Esophagus (tissue), 2 donors: ENCODE measurements around the gene PAH. TPM values are rescaled to one million over a fixed set of nuclear protein-coding genes. Genes with fewer than 3 reads are reported as not detected.

Source experiments
- H3K27ac ChIP-seq, 2 donors: one replicate each; pipeline ENCODE4 v1.5.1; 2013; ENCODE audit warnings: low read depth in 2 of 2, mild to moderate bottlenecking in 2 of 2, inconsistent platforms in 1 of 2, low read length in 1 of 2, moderate library complexity in 1 of 2
- H3K27me3 ChIP-seq, 2 donors: one replicate each; pipeline ENCODE4 v1.6.1; 2013; ENCODE audit warnings: low read length in 2 of 2, control low read depth in 1 of 2, mild to moderate bottlenecking in 1 of 2; ENCODE audit not compliant: insufficient read depth in 2 of 2, control insufficient read depth in 1 of 2
- H3K36me3 ChIP-seq, 2 donors: one replicate each; pipeline ENCODE4 v1.6.1; 2013; ENCODE audit warnings: low read length in 1 of 2; ENCODE audit not compliant: control insufficient read depth in 2 of 2, insufficient read depth in 2 of 2
- H3K4me1 ChIP-seq, 2 donors: one replicate each; pipeline ENCODE4 v1.6.1; 2013; ENCODE audit warnings: low read length in 1 of 2; ENCODE audit not compliant: control insufficient read depth in 2 of 2, insufficient read depth in 2 of 2
- H3K4me3 ChIP-seq, 2 donors: one replicate each; pipeline ENCODE4 v1.5.1; 2013; ENCODE audit warnings: low read length in 2 of 2, mild to moderate bottlenecking in 2 of 2, low read depth in 1 of 2, moderate library complexity in 1 of 2
- H3K9me3 ChIP-seq, 2 donors: one replicate each; pipeline ENCODE4 v1.6.1; 2013; ENCODE audit warnings: mild to moderate bottlenecking in 2 of 2, low read depth in 1 of 2, low read length in 1 of 2, moderate library complexity in 1 of 2; ENCODE audit not compliant: control insufficient read depth in 2 of 2, insufficient read depth in 1 of 2
- WGBS, 2 donors: extraction: QIAGEN DNeasy Blood & Tissue Kit; methylation state at CpG; one replicate each; pipeline ENCODE4 v1.1.7; 2013; 5-methylcytosine and 5-hydroxymethylcytosine counted together
- polyA plus RNA-seq, 2 donors: library from polyadenylated mRNA; stranded (reverse); fragments of 200-250 nt; gene quantifications; one replicate each; pipeline ENCODE4 v1.2.3, GENCODE V29; 2013
- donor health status: healthy with polysubstance abuse.
- donor health status: Bipolar disorder and iron deficiency.

PAH gene
- polyA plus RNA-seq, 2 donors, result 0.11 TPM; not detected in 1

DNA sequence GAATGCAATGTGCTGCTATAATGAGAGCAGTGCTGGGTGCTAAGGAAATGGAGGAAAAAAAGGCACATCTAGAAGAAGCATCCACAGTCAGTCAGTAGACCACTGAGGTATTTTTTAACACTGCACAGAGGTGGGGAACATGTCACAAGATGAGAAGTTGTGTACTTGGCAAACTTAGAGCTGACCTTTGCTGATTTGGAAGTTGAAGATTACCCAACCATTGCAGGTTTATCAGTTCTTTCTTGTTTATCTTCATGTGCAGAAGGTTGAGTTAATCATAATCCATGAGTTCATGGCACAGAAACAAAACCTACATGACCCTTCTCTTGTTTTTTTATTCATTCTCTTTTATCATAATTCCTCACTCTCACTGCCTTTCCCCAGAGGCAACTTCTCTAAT, 3.2 kb upstream of the PAH start:
- Histone ChIP-seq H3K27ac (no peak overlapping the region), H3K4me3 (no peak overlapping the region), H3K27me3 (peaks cover 2 to 4% of the 10 kb centered on the region in 2 donors), H3K9me3 (no peaks in the 10 kb centered on the region), H3K36me3 (no peaks in the 10 kb centered on the region), H3K4me1 (no peaks in the 10 kb centered on the region)

DNA sequence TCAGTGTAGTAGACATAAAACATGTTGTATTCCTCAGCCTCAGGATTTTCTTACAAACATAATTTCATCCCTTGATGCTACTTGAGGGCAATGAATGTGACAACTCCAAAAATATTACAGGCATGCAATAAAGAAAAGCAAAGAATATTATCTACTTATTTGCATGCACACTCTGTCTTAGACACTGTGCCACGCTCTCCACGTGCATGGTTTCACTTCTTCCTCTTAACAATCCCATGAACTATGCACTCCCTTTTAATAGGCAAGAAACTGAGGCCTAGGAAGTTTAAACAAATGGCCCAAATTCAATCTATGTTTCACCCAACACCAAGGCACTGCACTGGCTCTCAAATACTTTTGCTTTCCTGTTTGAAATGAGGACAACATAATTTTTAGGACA, 1.8 kb upstream of the PAH start:
- Histone ChIP-seq H3K9me3 (no peaks in the 10 kb centered on the region), H3K36me3 (no peaks in the 10 kb centered on the region), H3K27me3 (peaks cover 2 to 4% of the 10 kb centered on the region in 2 donors), H3K27ac (no peak overlapping the region), H3K4me3 (no peak overlapping the region), H3K4me1 (no peaks in the 10 kb centered on the region)
- WGBS, 2 donors, result 74 to 82% methylated on average over 2 of the region's 2 CpGs

DNA sequence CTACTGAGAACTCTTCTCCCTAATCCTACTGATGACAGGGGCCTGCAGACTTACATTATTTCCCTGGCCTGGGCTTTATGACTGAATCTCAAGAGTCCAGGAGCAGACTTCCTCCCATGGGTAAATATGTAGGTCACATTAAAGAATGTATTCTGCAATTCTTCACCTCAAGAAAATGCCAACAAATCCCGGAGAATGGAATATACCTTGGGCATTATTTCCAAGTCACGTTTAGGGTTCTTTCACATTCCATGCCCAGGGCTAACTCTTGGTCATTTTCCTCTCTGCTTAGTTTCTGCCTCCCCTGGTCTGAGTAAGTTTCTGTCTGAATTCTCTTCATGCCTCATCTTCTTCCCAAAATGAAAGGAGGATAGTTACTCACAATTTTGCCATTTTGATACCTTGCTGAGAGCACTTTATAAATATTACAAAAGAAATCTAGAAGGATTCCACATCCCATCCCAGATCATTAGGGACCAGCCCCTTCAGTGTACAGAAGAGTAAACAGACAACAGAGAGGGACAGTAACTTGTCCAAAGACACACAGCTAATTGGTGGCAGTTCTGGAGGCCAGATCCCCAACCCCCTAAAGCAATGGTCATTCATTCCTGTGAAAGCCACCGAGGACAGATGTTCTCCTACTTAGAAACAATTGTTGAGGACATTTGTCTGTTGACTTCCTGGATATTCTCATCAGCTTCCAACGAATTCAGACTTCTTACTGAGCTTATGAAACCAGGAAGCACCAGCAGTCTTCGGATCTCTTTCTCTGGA, 605 bp downstream of the PAH start:
- H3K9me3 ChIP-seq, result no peaks in the 10 kb centered on the region
- no peaks in the 10 kb centered on the region for H3K4me1 ChIP-seq
- H3K36me3 ChIP-seq, result no peaks in the 10 kb centered on the region
- H3K4me3 ChIP-seq, result peak overlapping the region in 1 of 2 donors; percentile 46
- no peak overlapping the region for H3K27ac ChIP-seq
- 63 to 69% methylated on average over 5 of the region's 5 CpGs for WGBS, 2 donors
- peaks cover 2% of the 10 kb centered on the region in 2 donors for H3K27me3 ChIP-seq

DNA sequence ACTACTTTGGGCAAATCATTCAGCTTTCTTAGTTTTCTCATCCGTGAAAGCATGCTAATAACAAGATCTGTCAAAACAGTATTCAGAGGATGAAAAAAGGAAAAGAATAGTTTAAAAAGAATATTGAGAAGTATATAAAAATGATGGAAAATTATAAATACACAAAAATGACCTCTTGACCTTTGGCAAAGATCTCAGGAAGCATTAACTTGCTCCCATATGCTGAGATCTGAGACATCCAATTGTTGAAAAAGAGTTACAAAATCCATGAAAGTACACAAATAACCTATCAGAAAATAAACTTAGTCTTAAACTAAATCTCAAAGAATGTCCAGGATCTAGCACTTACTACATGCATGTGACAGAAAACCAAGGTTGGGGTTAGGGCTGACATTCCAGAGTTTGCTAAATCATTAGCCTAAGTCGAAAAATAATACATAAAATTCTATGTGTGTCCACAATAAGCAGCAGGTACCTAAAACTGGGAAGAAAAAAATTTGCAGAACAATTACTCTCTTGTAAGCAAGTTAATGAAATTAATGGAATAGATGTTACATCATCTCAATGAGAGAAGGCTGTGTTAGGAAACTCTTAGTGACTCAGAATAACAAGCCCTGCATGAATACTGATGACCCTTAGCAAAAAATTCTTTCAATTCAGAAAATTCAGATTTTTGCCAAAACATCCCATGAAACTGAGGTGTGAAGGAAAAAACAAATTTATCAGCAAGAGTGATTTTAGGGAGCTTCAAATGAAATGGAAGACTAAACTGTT, 3.4 kb downstream of the PAH start:
- Histone ChIP-seq H3K27me3 (peaks cover 0 to under 1% of the 10 kb centered on the region in 2 donors), H3K9me3 (no peaks in the 10 kb centered on the region), H3K4me3 (no peak overlapping the region), H3K27ac (no peak overlapping the region), H3K4me1 (no peaks in the 10 kb centered on the region), H3K36me3 (no peaks in the 10 kb centered on the region)
- WGBS, 2 donors, result 71 to 78% methylated on average over 2 of the region's 2 CpGs

DNA sequence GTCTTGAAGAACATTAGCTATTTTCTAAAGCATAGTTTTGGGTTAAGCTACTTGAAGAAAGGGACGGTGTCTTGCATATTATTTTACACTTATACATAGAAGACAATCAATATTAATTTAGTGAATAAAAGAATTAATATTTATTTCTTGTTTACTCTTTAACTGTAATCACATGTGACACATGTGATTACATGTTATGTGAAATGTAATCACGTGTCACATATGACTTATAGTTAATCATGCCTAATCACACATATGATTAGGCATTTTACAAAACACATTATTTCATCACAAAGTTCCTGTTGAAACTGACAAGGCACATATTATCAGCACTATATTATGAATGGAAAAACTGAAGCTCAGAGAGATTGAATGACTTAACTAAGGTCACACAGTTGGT, 4.8 kb downstream of the PAH start:
- H3K36me3 ChIP-seq, result no peaks in the 10 kb centered on the region
- WGBS, 2 donors, result 82% methylated on average over 2 of the region's 2 CpGs
- no peak overlapping the region for H3K27ac ChIP-seq
- no peaks in the 10 kb centered on the region for H3K4me1 ChIP-seq
- H3K9me3 ChIP-seq, result no peaks in the 10 kb centered on the region
- no peaks in the 10 kb centered on the region for H3K27me3 ChIP-seq
- H3K4me3 ChIP-seq, result no peak overlapping the region

DNA sequence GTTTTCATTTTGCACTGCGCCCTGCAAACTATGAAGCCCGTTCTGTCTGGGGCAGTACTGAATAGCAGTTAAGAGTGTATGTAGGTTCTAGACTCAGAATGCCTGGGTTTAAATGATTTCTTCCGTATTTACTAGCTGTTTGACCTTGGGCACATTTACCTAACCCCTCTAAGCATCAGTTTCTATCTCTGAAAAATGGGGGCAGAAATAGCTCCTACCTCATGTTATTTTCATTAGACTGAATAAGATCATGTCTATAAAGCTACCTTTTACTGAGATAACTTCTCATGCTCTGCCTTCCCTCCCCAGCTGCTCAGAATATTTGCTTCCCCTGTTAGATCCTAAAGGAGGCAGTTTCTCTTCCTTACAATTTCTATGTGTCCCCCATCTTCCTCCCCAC, 5.7 kb downstream of the PAH start:
- no peak overlapping the region for H3K4me3 ChIP-seq
- no peaks in the 10 kb centered on the region for H3K9me3 ChIP-seq
- no peaks in the 10 kb centered on the region for H3K4me1 ChIP-seq
- no peak overlapping the region for H3K27ac ChIP-seq
- no peaks in the 10 kb centered on the region for H3K27me3 ChIP-seq
- WGBS, 2 donors, result 81 to 90% methylated on average over 3 of the region's 3 CpGs
- no peaks in the 10 kb centered on the region for H3K36me3 ChIP-seq

DNA sequence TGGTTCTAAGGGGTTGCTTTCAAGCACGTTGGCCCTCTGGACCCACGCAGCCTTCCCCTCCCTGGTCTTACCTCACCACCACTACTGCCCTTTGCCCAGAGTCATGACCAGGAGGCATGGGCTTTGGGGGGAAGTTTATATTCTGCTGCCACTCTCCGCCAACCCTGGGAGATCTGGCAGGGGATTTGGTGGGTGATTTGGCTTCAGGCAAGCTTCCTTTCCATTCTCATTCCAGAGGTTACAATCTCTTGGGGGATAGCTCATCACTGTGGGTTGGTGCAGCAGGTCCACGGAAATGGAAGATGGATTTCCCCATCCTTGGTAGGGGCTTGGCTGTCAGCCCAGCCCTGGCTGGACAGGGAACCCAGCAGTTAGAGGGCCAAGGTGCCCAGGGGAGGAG, 6.3 kb downstream of the PAH start:
- 80 to 85% methylated on average over 4 of the region's 4 CpGs for WGBS, 2 donors
- Histone ChIP-seq H3K27me3 (no peaks in the 10 kb centered on the region), H3K36me3 (no peaks in the 10 kb centered on the region), H3K4me3 (no peak overlapping the region), H3K27ac (no peak overlapping the region), H3K9me3 (no peaks in the 10 kb centered on the region), H3K4me1 (no peaks in the 10 kb centered on the region)

DNA sequence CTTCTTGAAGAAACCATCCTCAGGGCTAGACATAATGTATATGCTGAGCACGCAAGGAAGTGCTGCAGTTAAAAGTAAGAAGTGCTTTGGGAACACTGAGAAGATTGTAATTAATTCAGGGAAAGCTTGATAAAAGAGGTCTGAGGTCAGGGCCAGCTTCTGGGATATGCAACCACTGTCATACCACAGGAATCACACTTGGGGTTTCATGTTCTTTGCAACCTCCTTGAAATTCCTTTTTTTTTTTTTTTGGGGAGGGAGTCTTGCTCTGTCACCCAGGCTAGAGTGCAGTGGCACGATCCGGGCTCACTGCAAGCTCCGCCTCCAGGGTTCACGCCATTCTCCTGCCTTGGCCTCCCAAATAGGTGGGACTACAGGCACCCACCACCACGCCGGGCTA, 6.9 kb downstream of the PAH start:
- H3K36me3 ChIP-seq, result no peaks in the 10 kb centered on the region
- no peaks in the 10 kb centered on the region for H3K27me3 ChIP-seq
- no peaks in the 10 kb centered on the region for H3K9me3 ChIP-seq
- H3K4me1 ChIP-seq, result no peaks in the 10 kb centered on the region
- 87 to 94% methylated on average over 7 of the region's 7 CpGs for WGBS, 2 donors
- H3K4me3 ChIP-seq, result no peak overlapping the region
- H3K27ac ChIP-seq, result no peak overlapping the region

DNA sequence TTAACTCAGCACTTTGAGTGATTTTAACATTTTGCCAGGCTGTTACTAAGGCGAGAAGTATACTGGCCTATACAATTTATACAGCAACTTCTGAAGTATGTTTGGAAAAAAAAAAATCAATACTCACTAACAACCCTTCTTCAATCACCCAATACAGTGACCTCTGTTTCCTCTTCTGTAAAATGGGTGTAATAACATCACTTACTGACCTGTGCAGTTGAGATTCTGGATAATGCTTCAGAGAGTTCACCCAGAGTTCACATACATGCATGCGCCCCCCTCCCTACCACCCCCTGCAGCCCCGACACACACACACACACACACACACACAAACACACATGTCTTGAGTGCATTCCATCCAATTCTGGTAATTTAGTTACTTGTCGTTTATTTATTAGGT, 9.1 kb downstream of the PAH start:
- Histone ChIP-seq H3K4me3 (no peak overlapping the region), H3K27me3 (no peaks in the 10 kb centered on the region), H3K4me1 (no peaks in the 10 kb centered on the region), H3K27ac (no peak overlapping the region), H3K9me3 (no peaks in the 10 kb centered on the region), H3K36me3 (no peaks in the 10 kb centered on the region)
- WGBS, 2 donors, result 79 to 80% methylated on average over 4 of the region's 4 CpGs

DNA sequence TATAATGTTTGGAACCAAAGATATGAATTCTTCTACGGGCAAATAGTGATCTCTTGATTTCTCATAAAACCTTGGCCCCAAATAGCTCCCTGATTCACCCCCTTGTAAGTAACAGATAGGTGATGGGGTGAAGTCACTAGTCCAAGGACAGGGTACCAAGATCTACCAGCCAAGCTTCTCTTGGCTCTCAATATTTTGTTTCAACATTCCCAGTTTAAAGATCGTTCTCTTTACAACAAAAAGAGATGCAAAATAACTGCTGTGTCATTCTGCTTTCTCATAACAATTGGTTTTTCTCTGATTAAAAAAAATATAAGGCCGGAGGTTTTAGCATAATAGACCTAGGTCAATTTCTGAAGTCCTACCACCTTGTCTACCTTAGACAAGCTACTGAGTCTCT, 11.8 kb downstream of the PAH start:
- no peak overlapping the region for H3K4me3 ChIP-seq
- H3K27ac ChIP-seq, result no peak overlapping the region
- H3K27me3 ChIP-seq, result no peaks in the 10 kb centered on the region
- no peaks in the 10 kb centered on the region for H3K36me3 ChIP-seq
- 78 to 81% methylated on average over 3 of the region's 3 CpGs for WGBS, 2 donors
- H3K9me3 ChIP-seq, result no peaks in the 10 kb centered on the region
- no peaks in the 10 kb centered on the region for H3K4me1 ChIP-seq
